CD4-positive, alpha-beta T cell treated with Interferon gamma for 1 hour (primary cell): Measurements from ENCODE around the gene BROX.
A peak's percentile ranks its signal among the peaks of the same experiment; 100 is the strongest.
"Not testable (repeated sequence)": the region's sequence is repeated elsewhere in the genome, so short reads cannot be mapped to it uniquely, and the experiment has no call there.

Experiments
- DNase-seq: peaks from one replicate; pipeline ENCODE4 v3.0.0-alpha.2; 2020

Gene BROX

DNA sequence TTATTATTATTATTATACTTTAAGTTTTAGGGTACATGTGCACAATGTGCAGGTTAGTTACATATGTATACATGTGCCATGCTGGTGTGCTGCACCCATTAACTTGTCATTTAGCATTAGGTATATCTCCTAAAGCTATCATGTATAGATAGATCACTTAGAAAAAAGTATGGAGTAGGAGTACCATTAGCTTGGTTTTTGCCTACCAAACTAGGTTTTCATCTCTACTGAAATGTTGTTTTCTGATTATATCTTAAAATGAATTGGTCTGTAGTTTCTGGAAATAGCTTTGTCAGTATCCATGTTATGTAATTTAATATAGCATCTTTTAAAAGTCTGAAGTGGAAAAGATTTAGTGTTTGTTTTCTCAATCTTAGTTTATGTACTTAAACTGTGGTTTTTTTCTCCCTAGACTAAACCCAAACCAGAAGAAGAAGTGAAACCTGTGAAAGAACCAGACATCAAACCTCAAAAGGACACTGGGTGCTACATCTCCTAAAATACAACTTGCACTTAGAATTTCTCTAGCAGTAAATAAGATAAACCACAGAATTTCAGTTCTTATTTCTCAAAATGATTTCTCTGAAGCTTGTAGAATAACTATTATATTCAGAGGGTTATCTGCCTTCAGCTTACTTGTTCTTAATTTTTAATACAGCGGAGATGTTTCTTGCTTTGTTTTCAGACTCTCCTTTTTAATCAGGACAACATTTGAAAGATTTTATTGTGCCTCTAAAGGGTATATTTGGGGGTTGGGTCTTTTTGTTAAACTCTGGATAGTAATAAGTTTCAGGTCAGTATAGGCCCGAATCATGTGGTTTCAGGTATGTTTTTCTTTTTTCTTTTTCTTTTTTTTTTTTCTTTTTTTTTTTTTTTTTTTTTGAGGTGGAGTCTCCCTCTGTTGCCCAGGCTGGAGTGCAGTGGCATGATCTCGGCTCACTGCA, 20.1 kb downstream of the BROX start:
- DNase-seq, result no peak

DNA sequence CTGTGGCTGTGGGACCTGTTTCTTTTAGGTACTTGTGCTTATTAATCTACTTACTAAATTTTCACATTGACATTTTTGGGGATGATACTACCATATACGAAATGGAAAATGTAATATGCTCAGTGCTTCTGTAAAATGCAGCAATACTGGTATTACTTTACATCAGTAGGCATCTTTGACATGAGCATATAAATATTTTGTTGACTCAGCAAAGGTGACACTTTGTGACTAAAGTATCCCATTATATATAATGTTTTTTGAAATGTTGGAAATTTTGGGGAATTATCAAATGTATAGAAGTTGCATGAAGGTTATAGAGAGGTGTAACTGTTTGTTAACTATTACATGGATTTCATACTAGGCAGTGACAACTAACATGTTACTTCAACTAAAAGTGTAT, 22.4 kb downstream of the BROX start:
- DNase-seq, result no peak

DNA sequence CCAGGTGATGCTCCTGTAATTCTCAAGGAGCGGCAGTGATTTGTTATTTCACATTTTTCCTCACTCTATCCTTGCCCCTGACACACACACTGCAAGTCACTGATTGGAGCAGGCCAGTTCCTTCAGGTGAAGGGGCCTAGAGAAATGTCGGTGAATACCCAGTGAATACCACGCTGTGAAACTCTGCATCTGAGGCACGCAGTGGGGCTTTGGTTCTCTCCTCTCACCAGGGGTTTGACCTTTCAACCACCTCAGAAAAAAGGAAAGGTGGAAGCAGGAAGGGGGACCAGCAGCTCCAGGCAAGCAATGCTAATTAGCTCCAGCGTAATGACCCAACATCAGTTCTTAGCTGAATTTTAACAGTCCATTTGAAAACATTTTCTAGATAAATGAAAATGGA, 24.1 kb downstream of the BROX start:
- DNase-seq, result no peak

DNA sequence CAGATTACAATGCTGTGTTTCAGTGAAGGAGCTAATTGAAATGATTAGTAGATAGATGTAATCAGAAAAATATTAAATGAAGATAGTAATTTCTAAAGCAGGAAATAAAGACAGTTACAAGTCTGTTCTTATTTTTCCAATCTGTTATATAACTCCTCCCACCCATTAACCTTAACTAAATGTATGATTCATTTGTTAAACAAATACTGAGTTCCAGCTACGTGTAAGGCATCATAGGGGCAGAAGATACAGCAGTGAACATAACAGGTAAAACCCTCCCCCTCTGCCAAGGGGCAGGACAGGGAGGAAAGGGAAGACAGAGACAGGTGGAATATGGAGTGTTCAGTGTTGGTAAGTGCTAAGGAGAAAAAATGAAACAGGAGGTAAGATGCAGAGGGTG, 24.6 kb downstream of the BROX start, which contains the start of gene FAM177B:
Gene FAM177B, plus strand, starts transcription at position 231 of the 400 bp plus-strand sequence. CDS start 9,344 bp downstream, outside the sequence.
- no peak for DNase-seq

DNA sequence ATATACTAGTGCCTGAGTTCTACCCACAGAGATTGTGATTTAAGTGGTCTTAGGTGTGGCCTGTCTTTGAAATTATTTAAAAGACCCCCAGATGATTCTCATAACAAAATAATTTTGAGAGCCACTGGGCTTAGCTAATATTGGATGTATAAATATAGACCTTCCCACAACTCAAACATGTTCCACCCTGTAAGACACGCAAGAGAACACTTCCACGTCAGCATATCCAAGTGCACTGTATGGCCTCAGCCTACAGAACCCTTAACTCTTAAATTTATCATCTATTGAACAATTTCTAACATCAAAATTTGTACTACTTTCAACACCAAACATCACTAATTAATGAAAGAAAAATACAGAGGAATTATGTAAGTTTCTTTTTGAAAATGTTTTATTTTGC, 27.1 kb downstream of the BROX start:
- no peak for DNase-seq

DNA sequence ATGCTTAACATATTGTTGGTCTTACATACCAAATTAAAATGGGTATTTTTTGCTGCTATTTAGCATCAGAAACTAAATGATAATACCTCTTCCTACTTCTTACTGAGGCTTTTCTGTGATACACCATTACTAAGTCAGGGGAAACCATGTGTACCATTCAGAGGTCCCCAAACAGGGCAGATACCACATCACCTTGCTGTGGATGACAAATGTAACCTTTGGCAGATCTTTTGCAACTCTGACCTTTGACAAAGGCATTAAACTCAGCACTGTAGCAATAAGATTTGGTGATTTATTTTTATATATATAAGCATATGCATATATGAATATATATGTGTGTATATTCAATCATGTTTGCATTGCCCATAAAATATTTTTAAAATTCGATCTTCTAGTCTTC, 27.6 kb downstream of the BROX start:
- DNase-seq, result no peak

DNA sequence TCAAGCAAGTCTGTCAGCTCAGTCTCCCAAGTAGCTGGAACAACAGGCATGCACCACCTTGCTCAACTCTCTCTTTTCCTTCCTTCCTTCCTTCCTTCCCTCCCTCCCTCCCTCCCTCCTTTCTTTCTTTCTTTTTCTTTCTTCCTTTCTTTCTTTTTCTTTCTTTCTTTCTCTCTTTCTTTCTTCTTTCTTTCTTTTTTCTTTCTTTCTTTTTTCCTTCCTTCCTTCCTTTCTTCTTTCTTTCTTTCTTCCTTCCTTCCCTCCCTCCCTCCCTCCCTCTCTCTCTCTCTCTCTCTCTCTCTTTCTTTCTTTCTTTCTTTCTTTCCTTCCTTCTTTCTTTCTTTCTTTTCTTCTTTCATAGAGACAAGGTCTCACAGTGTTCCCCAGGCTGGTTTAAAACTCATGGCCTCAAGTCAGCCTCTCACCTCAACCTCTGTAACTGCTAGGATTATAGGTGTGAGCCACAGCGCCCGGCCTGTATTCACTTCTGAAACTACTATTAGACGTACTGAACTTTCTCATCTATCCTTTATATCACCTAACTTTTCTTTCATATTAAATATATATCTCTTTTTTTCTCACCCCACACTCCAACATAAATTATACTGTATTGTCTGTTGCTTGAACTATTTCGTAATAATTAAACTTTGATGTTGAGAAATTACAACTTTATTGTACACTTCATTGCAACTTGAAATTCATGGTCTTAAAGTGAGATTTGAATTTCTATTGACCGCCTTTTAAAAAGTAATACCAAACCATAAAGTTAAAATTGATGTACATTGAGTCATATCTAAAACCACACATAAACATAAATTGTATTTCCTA, 29.5 kb downstream of the BROX start:
- not testable (repeated sequence) for DNase-seq

DNA sequence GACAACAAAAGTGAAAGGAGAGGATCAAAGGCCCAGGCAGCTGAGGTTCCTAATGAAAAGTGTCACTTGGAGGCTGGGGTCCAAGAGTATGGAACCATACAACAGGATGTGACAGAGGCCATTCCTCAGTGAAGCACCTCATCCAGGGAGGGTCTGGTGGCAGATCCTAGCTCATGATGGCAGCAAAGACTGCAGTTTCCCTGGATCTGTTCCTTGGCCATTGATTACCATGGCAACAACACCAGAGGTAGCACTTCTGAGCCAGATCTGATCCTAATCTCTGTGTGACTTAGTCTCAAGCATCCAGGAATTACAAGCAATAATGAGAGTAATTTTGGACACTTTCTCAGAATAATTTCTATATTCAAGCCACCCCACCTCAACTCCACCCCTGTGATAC, 37.6 kb downstream of the BROX start:
- DNase-seq, result no peak

DNA sequence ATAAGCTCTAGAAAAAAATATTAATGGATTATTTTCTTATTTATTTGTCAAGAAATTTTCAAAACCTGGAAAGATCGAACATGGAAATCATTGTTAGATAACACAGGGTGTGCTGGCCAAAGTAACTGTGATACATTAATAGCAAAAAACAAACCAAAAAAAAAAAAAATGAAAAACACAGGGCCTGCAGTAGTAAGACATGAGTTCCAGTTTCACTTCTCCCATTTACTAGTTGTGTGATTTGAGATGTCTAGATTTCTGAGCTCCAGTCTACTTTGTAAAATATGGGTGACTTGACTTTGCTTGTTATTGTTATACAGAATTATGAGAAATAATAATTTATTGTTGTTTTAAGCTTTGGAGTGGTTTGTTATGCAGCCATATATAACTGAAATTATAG, 38.3 kb downstream of the BROX start:
- DNase-seq, result no peak

DNA sequence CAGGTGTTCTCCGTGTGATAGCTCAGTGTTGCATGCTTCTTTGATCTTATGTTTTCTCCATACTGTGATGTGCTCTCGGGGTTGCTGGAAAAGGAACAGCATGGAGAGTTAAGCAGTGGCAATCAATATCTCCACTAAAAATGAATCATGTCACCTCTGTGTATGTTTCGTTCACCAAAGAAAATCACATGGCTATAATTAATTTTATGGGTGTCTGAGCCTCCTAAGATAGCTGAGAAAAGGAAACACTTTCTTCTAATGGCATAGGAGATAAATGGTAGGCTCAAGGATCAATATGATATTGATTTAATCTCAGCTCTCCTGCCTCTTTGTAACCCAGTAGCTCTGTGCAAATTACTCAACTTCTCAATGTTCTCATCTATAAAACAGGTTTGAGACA, 38.9 kb downstream of the BROX start:
- DNase-seq, result no peak

DNA sequence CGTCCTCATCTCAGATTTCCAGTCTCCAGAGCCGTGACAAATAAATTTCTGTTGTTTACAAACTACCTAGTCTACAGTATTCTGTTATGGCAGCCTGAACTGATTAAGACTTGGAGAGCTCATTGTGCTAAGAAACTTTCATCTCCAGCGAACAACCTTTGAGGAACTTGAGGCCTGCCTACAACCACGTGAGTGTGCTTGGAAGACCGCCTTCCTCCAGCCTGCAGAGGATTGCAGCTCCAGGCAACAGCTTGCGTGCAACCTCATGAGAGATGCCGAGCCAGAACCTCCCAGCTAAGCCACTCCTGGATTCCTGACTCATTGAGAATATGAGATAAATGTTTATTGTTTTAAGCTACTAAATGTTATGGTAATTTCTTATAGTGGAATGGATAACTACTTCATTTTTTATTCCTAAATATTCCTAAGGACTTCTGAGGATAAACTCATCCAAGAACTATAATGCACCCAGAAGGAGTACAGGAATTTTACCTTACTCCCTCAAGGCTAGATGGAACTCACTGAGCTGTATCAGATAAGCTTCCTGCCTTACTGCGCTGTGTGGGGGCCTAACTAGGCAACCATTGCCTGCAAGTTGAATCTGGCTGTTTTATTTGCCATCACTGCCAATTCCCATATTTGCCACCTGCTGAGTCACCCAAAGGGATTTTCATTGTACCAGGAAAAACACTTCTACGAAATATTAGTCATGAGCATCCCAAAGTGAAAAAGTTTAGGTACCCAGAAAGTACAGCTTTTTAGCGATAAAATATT, 42.2 kb downstream of the BROX start:
- peak; percentile 2 for DNase-seq

DNA sequence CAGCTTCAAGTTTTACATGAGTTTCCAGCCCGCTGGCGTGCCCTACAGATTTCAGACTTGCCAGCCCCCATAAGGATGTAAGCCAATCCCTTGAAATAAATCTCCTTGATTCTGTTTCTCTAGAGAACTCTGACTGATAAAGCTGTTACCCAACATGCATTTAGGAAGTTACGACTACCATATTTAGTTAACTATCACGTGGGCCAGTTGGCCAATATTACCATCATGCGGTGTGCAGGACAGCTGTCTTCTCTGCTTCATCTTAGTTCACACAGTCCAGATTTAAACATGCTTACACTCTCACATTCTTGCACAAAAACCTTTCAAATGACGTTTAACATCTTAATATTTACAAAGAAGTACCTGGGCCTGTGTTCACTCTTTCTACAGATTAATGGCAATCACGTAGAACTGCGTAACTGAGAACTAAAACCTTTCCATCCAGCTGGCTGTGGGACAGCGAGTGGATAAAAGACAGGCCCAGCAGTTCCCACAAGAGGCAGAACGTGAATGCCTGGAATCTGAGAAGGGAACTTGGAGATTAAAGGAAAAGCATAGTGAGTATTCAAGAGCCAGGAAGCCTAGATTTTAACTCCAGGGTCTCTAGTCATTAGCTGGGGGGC, 45.4 kb downstream of the BROX start:
- no peak for DNase-seq

DNA sequence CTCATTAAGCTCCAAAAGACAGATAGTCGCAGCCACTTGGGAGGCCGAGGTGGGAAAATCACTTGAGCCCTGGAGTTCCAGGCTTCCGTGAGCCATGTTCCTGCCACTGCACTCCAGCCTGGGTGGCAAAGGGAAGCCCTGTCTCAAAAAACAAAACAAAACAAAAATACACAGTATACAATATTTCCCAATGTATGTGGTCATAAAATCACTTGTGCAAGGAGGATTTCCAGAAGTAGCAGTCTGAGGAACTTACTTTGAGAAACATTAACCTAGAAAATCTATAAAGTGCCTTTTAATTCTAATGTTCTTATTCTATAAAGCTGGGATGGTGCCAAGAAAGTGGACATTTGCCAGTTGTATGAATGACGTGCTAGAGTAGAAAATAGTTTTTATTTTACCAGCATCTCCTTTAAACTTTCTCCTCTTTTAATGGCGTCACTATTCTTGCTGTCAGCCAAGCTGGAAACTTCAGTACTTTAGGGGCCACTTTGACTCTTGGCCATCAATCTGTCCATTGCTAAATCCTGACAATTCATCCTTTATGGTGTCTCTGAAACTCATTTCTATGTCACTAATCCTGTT, 47.2 kb downstream of the BROX start:
- no peak for DNase-seq

DNA sequence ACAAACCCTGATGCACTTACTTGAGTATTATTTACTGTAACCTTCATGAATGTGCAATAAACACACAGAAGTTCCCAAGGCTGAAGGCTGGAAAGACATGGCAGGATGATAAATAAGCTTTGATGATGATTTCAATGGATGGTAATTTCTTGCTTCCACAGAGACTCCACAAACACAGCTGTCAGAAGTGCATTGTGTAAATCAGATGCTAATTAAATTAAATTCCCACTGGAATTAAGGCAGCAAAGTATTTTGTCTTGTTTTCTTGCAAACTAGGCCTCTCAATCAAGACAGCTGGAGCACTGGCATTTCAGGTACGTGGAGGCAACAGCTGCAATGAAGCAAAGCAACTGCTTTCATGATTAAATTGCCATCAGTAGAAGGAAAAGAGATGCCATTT, 48.7 kb downstream of the BROX start:
- DNase-seq, result no peak

DNA sequence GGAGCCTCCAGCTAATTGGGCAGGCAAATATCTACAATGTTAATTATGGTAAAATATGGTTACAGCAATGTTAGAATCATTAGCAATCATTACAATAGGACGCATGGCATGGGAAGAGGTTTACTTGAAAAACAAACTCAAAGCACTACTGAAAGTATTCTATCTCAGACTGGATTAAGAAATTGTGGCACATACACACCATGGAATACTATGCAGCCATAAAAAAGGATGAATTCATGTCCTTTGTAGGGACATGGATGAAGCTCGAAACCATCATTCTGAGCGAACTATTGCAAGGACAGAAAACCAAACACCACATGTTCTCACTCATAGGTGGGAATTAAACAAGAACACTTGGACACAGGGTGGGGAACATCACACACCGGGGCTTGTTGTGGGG, 49.8 kb downstream of the BROX start:
- not testable (repeated sequence) for DNase-seq

DNA sequence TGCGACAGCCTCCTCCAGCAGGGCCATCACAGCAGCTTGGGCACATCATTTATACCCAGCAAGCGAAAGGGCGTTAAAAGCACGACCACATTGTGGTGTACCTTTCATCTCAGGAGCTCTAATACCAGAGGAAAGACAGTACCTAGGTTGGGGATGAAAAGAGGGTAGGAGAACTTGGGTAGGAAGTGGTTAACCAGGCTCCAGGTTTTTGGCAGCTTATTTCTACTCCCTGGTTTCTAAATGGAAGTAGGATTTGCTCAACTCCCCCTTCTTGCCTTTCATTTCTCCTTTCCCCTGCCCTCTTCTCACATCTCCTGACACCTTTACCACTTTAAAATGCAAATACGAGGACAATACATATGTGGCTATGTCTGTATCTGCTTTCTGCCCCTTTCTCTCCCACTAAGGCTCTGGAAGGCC, 54.8 kb downstream of the BROX start:
- DNase-seq, result no peak

DNA sequence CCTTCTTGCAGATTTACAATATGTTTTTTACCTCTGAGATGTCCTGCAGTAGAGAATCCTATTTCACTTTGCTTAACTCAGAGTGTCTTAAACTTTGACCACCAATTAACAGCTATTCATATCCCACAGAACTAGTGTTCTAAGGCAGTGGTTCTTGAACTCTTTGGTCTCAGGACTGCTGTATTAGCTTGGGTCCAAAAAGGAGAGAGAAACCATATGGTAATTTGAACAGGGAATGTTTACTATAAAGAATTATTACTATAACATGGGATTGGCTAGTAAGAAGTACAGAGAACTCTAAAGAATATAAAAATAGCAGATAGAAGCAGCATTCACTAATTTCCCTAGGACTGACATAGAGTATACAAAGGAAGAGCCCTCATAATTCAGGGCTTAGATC, 56.2 kb downstream of the BROX start:
- DNase-seq, result no peak

DNA sequence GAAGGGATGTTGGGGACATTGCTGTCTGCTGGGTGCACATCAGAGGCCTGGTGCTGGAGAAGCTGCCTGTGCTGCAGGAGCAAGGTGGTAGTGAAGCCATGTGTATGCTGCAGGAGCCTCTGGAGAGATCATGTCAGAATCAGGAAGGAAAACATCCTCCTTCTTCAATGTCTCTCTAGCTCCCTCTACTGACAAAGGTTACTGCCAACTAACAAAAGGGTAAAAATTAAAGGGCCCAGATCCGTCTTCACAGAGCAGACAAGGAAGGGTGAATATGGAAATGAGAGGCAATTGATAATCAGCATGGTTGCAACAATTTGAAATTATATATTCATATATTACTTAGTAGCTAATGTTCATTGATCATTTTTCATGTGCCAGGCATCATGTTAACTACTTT, 56.8 kb downstream of the BROX start:
- DNase-seq, result no peak

DNA sequence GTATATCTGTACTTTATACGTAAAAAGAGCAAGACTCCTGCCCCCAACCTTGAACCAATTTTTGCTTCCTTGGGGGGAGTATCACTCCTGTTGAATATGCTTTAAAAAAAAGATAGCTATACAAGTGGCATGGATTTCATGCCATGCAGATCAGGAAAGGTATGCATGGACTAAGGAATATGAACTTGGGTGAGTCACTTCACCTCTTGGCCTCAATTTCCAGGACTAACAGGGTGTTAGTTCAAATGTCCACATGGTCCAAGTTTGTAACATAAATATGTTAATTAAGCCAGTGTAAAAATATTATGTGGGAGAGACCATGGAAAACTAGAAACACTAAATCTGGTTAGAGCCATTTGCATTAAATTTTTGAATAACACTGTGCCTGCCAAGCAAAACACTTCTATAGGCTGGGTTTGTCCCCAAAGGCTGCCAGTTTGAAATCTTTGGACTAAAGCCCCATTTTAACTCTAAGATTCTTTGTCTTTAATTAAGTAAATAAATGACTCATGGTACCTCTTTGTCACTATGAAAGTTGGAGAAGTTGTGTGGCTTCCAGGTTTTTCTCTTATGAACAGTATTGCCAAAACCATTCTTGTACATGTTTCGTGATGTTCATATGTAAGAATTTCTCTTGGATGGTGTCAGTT, 57.7 kb downstream of the BROX start:
- no peak for DNase-seq

DNA sequence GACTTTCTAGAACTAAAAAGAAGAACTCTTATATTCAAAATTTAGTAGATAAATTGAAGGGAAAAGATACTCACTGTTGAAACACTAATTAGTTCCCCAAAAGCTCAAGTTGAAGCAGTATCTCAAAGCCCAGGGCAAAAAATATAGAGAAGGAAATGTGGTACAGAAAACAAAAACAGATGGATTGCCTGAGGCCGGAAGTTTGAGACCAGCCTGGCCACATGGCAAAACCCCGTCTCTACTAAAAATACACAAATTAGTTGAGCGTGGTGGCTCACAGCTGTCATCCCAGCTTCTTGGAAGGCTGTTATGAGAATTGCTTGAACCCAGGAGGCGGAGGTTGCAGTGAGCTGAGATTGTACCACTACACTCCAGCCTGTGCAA, 60.6 kb downstream of the BROX start:
- peak; percentile 33 for DNase-seq

DNA sequence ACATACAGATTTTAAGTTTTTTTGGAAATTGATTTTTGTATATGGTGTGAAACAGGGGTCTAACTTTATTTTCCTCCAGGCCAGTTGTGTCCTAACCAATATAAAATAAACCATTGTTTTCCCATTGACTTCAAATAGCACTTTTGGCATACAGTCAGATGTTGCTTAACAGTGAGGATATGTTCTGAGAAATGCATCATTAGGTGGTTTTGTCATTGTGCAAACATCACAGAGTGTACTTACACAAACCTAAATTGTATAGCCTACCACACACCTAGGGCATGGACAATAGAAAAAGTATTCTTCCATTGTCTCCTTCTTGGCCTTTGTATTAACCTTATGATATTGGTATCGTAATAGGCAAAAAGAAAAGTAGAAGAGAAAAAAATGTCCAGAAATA, 65.1 kb downstream of the BROX start:
- no peak for DNase-seq

DNA sequence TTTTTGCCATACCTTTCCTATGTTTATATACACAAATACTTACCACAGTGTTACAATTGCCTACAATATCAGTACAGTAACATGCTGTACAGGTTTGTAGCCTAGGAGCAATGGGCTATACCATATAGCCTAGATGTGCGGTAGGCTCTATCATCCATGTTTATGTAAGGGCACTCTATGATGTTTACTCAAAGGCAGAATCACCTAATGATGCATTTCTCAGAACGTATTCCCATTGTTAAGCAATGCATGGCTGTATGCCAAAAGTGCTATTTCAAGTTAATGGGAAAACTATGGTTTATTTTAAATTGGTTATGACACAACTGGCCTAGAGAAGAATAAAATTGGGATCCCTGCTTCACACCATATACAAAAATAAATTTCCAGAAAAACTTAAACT, 65.6 kb downstream of the BROX start:
- DNase-seq, result no peak
